Kidney (tissue), 14 donors: ENCODE results near the gene CD44. TPM values are rescaled to one million over a fixed set of nuclear protein-coding genes. Genes with fewer than 3 reads are reported as not detected.

Experiments used
- DNase-seq, 5 donors: peaks; one replicate each; pipeline ENCODE4 v3.0.0-alpha.2; 2013 to 2020
- FAIRE-seq: peaks from 2 replicates; lab custom pipeline; 2012; peaks lifted over from hg19 to GRCh38; lab: Jason Lieb, UNC
- H3K27ac ChIP-seq, 2 donors: one replicate each; pipeline ENCODE4 v1.7.0; 2013; ENCODE audit warnings: low read depth in 2 of 2, low read length in 2 of 2, inconsistent platforms in 1 of 2
- H3K27me3 ChIP-seq: one replicate; pipeline ENCODE4 v1.7.1; 2013; ENCODE audit warnings: low read length, inconsistent platforms; ENCODE audit not compliant: control insufficient read depth, insufficient read depth
- H3K36me3 ChIP-seq, 3 donors: one replicate each; pipeline versions ENCODE4 v1.7.0 to v1.7.1; 2013; ENCODE audit warnings: low read length in 3 of 3, control low read depth in 1 of 3, inconsistent platforms in 1 of 3; ENCODE audit not compliant: insufficient read depth in 3 of 3, control insufficient read depth in 2 of 3
- H3K4me1 ChIP-seq, 3 donors: one replicate each; pipeline versions ENCODE4 v1.7.0 to v1.7.1; 2013; ENCODE audit warnings: low read length in 3 of 3, inconsistent platforms in 1 of 3, low read depth in 1 of 3; ENCODE audit not compliant: control insufficient read depth in 2 of 3, insufficient read depth in 2 of 3
- H3K4me3 ChIP-seq, 3 donors: one replicate each; pipeline versions ENCODE4 v1.7.0 to v1.8.1; 2013; ENCODE audit warnings: low read length in 3 of 3, control low read depth in 1 of 3, inconsistent platforms in 1 of 3
- H3K9ac ChIP-seq, 3 donors: one replicate each; pipeline versions ENCODE4 v1.7.0 to v1.7.1; 2013; ENCODE audit warnings: low read length in 3 of 3, control low read depth in 1 of 3, inconsistent platforms in 1 of 3
- H3K9me3 ChIP-seq, 3 donors: one replicate each; pipeline versions ENCODE4 v1.7.0 to v1.7.1; 2013; ENCODE audit warnings: low read length in 3 of 3, control low read depth in 1 of 3, inconsistent platforms in 1 of 3; ENCODE audit not compliant: control insufficient read depth in 2 of 3, insufficient read depth in 1 of 3
- CTCF ChIP-seq: IDR thresholded peaks from 3 replicates; pipeline ENCODE4 v1.5.1; 2012; ENCODE audit warnings: mild to moderate bottlenecking, moderate library complexity, borderline replicate concordance; ENCODE audit not compliant: insufficient read depth; ENCODE audit errors: extremely low read depth
- intact Hi-C: fragments of 100-400 bp; cut with DNase I; formaldehyde crosslinking; loops from one replicate; pipeline ENCODE4 v1.11.1; 2022
- polyA plus RNA-seq: library from polyadenylated mRNA; stranded (reverse); fragments of 350-450 nt; fragmentation: Illumina TruSeq; extraction: RNeasy Lipid Tissue Mini Kit (QIAGEN cat#74804); gene quantifications from one replicate; pipeline ENCODE4 v1.2.3, GENCODE V29; 2014; ENCODE audit warnings: low read depth, low replicate concordance; ENCODE audit not compliant: insufficient read depth
- total RNA-seq: library from RNA; stranded (reverse); fragmentation: NEBNext Ultra II Directional; extraction: Animal tissue kit (Norgen Biotek cat#: 25700); gene quantifications from one replicate; pipeline ENCODE4 v1.2.1, GENCODE V29; 2021
- donor health status: control.
- donor health status: control.
- donor health status: control.
- donor health status: control.
- donor health status: control.
- donor health status: DM: yes; HTN: yes; CAD: no.
- donor health status: Normal renal cell carcinoma (clear cell type).

CD44 gene
- total and polyA plus RNA-seq, 2 donors from 2014 or later, result 13.8 to 235 TPM

- Histone ChIP-seq H3K4me1 (no peaks in the 10 kb centered on the region), H3K36me3 (no peaks in the 10 kb centered on the region)
- intact Hi-C loops, result no loop called here
Measured at GRCh38 chr11:35154952-35155351, 16.0 kb downstream of the CD44 start.

GRCh38 chr11:35155677-35156076 is 16.7 kb downstream of the CD44 start:
- no peaks in the 10 kb centered on the region for H3K9me3 ChIP-seq
- FAIRE-seq, result no peak
- H3K9ac ChIP-seq, result no peak overlapping the region
- no peaks in the 10 kb centered on the region for H3K27me3 ChIP-seq
- H3K36me3 ChIP-seq, result no peaks in the 10 kb centered on the region
- H3K4me3 ChIP-seq, result no peak overlapping the region
- no peak for DNase-seq
- intact Hi-C loops, result no loop called here
- H3K4me1 ChIP-seq, result no peaks in the 10 kb centered on the region
- H3K27ac ChIP-seq, result no peak overlapping the region
- TF ChIP-seq CTCF, result no peak

More at GRCh38 chr11:35154952-35155351, 16.0 kb downstream of the CD44 start:
- no peak for TF ChIP-seq CTCF
- no peak overlapping the region for H3K9ac ChIP-seq
- no peak overlapping the region for H3K4me3 ChIP-seq
- no peaks in the 10 kb centered on the region for H3K27me3 ChIP-seq
- H3K27ac ChIP-seq, result no peak overlapping the region
- FAIRE-seq (no peak), DNase-seq (no peak)
- H3K9me3 ChIP-seq, result no peaks in the 10 kb centered on the region

- Histone ChIP-seq H3K9ac (no peak overlapping the region), H3K27ac (no peak overlapping the region), H3K4me3 (no peak overlapping the region), H3K4me1 (peaks cover 0 to 6% (median 0%) of the 10 kb centered on the region in 3 donors), H3K27me3 (no peaks in the 10 kb centered on the region), H3K9me3 (no peaks in the 10 kb centered on the region), H3K36me3 (no peaks in the 10 kb centered on the region)
- FAIRE-seq (no peak), DNase-seq (no peak)
- intact Hi-C loops, result no loop called here
- no peak for TF ChIP-seq CTCF
Measured at GRCh38 chr11:35157814-35158700, 19.1 kb downstream of the CD44 start.
